Measurements from ENCODE around the gene FAM89B. TPM values are rescaled to one million over a fixed set of nuclear protein-coding genes. Genes with fewer than 3 reads are reported as not detected.

Gene FAM89B
- total RNA-seq, 2 experiments from 2014 or later: 25.3 to 28.3 TPM

Other genes with a start within 250 kb of the FAM89B start
- gene DPF2, start 238.7 kb upstream of the FAM89B start, total RNA-seq: 10 to 100 TPM; 68.7 to 71.6 TPM
- gene TIGD3, start 217.8 kb upstream of the FAM89B start, total RNA-seq: under 1 TPM; 0.73 to 1.00 TPM
- 10 to 100 TPM; 14.4 to 16.1 TPM for gene SLC25A45, start 189.9 kb upstream of the FAM89B start, total RNA-seq
- gene FRMD8, start 185.9 kb upstream of the FAM89B start, total RNA-seq: 10 to 100 TPM; 34.7 to 37.9 TPM
- 100 to 1,000 TPM; 593 to 683 TPM for gene NEAT1, start 149.7 kb upstream of the FAM89B start, total RNA-seq
- 1,000 to 10,000 TPM; 8,046 to 8,888 TPM for gene MALAT1, start 73.5 kb upstream of the FAM89B start, total RNA-seq
- gene SCYL1, start 47.5 kb upstream of the FAM89B start, total RNA-seq: 10 to 100 TPM; 67.8 to 69.8 TPM
- gene LTBP3, start 14.2 kb upstream of the FAM89B start, total RNA-seq: 10 to 100 TPM; 60.7 to 63.3 TPM
- 10 to 100 TPM; 48.1 to 51.1 TPM for gene ZNRD2, start 2.1 kb upstream of the FAM89B start, total RNA-seq
- gene EHBP1L1, start 3.5 kb downstream of the FAM89B start, total RNA-seq: 100 to 1,000 TPM; 137 to 141 TPM
- gene KCNK7, start 23.3 kb downstream of the FAM89B start, total RNA-seq: under 1 TPM; 0.29 to 0.31 TPM
- gene MAP3K11, start 41.7 kb downstream of the FAM89B start, total RNA-seq: 10 to 100 TPM; 56.7 to 62.6 TPM
- gene PCNX3, start 43.2 kb downstream of the FAM89B start, total RNA-seq: 10 to 100 TPM; 29.8 to 32.1 TPM
- gene SIPA1, start 65.6 kb downstream of the FAM89B start, total RNA-seq: 100 to 1,000 TPM; 163 to 167 TPM
- gene RELA, start 90.4 kb downstream of the FAM89B start, total RNA-seq: 10 to 100 TPM; 74.9 to 76.5 TPM
- gene KAT5, start 139.7 kb downstream of the FAM89B start, total RNA-seq: 10 to 100 TPM; 55.9 to 61.6 TPM
- 100 to 1,000 TPM in 1 of 2 experiments, 10 to 100 TPM in 1; 98.4 to 105 TPM for gene RNASEH2C, start 148.3 kb downstream of the FAM89B start, total RNA-seq
- gene AP5B1, start 208.4 kb downstream of the FAM89B start, total RNA-seq: 10 to 100 TPM; 13.6 to 14.5 TPM
- not detected for gene OVOL1, start 214.5 kb downstream of the FAM89B start, total RNA-seq

Data from activated CD4-positive, alpha-beta memory T cell treated with anti-CD3 and anti-CD28 coated beads for 36 hours (primary cell).